DMS114 treated with DMSO at 0.1 percent for 48 hours (cell line): ENCODE data around the gene TRIO.

Source experiments
- DNase-seq: peaks from one replicate; lab custom pipeline; 2025; ENCODE audit not compliant: unreplicated experiment; lab: John Stamatoyannopoulos, UW

The TRIO gene

GRCh38 chr5:14351845-14352712, 208.9 kb downstream of the TRIO start:
- DNase-seq, result peak; percentile 20

DNA sequence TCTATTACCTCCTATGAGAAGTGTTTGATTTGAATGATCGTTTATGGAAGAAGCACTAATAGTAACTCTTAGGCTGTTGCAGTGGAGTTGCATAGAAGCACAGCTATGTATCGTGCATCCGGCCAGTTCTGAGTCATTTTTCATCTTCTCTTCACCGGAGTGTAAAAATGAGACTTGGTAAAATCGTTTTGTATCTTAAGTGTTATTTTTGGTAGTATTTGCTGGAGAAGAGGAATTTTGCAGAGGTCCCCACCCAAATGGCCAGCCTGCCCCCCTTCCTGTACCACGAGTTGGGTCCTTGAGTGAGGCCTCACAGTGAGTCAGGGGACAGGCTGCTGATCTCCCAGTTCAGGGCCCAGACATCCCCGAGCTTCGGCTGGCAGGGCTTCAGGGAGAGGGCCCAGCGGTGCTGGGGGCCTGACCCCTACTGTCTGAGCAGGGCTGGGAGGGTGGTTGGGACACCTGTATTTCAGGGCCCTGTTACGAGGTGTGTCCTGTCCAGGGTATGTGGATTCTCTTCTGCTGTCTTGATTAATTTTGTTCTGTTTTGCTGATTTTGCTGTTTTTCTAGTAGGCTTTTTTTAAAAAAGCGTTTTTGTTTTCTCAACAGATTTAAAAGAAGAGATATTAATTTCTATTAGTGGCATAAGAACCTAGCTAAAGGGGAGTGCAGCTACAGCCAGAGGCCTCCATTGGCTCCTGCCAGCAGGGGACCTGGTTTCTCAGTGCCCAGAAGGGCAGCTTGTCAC, 210.8 kb downstream of the TRIO start:
- DNase-seq, result no peak

- no peak for DNase-seq
Measured at GRCh38 chr5:14355391-14355790, 212.2 kb downstream of the TRIO start.

- DNase-seq, result no peak
Measured at GRCh38 chr5:14356305-14356704, 213.2 kb downstream of the TRIO start.

- no peak for DNase-seq
Measured at GRCh38 chr5:14357441-14357840, 214.3 kb downstream of the TRIO start.

DNA sequence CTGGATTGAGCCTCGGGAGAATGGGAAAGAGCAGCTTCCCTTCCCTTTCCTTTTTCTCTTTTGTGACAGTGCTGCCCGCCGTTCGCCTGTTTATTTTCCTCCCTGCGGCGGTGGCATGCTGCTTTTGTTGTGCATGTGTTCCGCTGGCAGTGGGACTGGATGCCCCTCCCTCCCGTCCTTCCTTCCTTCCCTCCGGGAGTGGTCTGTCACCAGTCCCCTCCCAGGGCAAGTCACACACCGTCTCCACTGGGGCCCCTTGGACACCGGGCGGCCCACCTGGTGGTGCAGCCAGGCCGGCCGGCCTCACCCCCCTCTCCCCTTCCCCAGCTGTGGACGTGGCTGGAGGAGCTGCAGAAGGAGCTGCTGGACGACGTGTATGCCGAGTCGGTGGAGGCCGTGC, 214.7 kb downstream of the TRIO start:
- DNase-seq, result no peak

DNA sequence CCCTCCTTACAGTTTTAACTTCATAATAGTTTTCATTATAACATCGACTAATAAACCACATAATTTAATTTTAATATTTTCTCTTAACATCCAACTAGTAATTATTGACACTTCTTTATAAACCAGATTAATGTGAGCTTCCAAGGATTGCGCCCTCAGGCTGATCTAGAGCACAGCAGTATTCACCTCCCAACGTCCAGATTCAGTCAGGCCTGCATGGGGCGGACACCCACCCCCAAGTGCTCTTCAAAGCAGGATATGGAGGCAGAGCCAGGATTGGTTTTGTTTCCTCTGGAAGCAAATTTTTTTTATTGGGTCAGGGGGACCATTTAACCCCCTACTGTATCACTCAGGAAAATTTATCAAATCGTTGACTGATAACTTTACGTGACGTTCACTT, 215.4 kb downstream of the TRIO start:
- no peak for DNase-seq

DNA sequence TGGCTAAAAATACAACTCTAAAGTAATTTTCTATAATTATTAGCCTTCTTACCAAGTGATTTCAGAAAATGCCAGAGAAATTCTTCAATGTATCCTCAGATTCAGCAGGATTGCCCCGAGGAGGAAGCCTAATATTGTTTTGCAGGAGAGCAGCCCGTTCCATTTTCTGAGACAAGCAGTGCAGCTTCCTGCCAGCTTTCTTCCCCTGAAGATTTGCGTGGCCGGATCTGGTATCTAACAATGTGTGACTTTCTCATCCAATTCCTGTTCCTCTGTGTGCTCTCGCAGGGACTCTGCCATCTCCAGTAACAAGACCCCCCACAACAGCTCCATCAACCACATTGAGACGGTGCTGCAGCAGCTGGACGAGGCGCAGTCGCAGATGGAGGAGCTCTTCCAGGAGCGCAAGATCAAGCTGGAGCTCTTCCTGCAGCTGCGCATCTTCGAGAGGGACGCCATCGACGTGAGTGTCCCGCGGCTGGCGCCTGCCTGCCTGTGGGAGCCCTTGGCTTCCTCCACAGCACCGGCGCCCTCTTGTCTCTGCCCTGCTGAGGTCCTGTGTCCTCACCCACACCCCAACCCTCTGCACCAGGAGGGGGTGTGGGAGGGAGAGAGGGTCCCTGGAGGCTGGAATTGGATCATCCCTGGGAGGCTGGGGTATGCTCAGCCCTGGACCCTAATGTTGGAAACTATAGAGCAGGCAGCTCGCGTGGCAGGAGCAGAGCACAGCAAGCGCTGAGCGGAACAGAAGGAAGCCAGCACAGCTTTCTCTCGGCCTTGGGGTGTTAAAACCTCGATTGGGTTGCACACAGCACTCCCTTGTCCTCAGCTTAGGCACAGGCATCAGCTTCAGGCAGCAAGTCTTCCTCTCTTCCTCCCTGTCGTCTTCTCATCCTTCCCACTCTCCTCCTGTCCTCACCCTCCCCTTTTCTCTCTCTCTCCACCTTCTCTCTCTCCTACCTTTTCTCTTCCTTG, 216.2 kb downstream of the TRIO start:
- no peak for DNase-seq

- no peak for DNase-seq
Measured at GRCh38 chr5:14362491-14362890, 219.3 kb downstream of the TRIO start.

- peak; percentile 27 for DNase-seq
Measured at GRCh38 chr5:14364096-14364495, 221.0 kb downstream of the TRIO start.

DNA sequence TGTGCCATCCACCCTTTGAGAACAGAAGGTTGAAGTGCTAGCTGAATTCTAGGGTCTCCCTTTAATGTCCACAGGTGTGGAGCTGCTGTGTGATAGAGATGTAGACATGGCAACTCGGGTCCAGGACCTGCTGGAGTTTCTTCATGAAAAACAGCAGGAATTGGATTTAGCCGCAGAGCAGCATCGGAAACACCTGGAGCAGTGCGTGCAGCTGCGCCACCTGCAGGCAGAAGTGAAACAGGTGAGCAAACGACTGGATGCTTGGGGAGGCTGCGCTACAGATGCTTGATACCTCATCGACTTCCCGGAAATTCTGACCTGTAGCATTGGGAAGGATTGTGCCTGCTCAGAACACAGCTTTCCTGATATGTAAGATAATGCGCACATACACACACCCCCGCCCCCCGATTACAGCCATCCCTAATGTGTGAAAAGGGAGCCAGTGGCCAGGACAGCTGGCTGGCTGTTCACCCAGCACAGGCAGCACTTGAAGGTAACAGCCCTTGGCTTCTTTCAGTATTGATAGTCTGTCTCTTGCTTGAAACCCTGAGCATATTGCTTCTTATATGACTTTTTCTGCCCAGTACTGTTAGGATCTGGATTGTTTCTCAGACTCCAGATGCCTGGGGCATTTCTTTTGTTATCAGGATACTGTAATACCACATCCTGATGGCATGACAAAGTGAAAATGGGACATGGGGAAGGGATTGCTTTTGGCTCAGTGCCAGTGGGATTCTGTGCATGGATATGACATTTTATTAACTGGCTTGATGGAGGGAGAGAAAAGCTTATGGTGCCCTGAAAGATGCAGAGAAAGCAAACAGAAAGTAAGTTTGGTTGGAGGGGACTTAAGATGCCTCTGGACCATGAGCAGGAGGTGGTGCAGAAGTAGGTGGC, 221.7 kb downstream of the TRIO start:
- DNase-seq, result no peak

- DNase-seq, result no peak
Measured at GRCh38 chr5:14365831-14366430, 222.8 kb downstream of the TRIO start.

DNA sequence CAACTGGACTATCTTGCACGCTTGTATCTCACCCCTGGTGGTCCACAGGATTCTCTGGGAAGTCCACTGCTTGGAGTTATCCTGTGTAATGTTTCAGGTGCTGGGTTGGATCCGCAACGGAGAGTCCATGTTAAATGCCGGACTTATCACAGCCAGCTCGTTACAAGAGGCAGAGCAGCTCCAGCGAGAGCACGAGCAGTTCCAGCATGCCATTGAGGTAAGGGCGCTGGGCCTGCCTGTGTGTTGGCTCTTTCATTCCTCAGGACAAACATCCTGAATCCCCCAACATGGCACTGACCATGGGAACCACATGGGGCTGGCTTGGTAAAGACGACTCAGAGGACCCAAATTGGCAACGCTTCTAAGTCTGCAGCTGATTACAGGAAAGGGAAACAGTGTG, 223.6 kb downstream of the TRIO start:
- no peak for DNase-seq

DNA sequence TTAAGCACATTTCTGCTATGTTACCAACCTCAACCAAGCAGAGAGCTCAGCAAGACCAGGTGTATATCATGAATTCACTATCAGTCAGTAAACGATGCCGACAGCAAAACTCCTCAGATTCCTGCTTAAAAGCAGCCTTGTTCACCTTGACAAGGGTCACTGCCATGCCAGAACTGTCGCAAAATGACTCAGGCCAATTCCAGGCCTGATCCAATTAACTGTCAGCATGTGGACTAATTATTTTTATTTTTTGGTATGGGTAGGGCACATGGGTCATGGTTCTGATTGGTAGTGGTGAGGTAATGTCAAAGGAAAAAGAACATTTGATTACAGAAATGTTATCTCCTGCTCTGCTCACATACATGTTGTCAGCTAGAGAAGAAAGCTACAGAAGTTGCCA, 224.2 kb downstream of the TRIO start:
- no peak for DNase-seq

DNA sequence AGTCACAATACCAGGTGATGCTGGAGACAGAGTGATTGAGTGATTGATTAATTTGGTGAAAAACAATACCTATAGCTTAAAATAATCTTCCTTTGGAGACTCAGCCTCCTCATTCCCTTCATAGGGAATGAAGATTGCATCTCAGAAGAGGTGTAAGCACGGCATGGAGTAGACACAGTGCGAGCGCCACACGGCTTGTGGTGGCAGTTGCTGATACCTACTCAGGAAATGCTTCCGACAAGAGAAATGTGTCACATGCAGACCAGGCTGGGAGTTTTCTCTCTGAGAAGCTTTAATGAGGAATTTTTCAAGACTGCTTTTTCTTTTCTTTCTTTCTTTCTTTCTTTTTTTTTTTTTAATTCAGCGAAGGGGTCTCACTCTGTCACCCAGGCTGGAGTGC, 226.6 kb downstream of the TRIO start:
- DNase-seq, result no peak

DNA sequence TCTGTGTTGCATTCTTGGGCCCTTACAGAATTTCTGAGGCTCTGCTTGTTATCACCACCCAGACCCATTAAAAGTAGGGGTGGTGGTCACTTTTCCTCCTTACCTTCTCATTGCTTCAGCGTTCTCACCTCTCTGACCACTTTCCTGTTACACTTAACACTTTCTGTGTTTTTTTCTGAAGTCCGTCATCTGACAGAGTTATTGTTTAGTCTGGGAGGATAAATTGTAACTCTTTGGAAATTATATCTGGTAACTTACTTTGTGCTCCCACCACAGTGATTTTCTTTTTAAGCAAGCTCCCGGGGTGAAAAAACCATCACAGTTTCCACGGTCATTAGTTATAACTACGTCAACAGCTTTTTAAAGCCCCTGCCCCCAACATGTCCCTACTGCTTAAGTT, 227.2 kb downstream of the TRIO start:
- DNase-seq, result no peak

- no peak for DNase-seq
Measured at GRCh38 chr5:14373685-14374084, 230.5 kb downstream of the TRIO start.

GRCh38 chr5:14374100-14374499, 231.0 kb downstream of the TRIO start:
- no peak for DNase-seq

- no peak for DNase-seq
Measured at GRCh38 chr5:14376789-14377188, 233.6 kb downstream of the TRIO start.
